Testis (tissue), 2 donors: ENCODE measurements around the gene SGF29.

Experiments
- CTCF ChIP-seq, 3 experiments: fragments of 450-650 bp in 2 of 3; fragments of 200-600 bp in 1 of 3; sonication (generic) in 1 of 3; IDR thresholded peaks; one replicate each; pipeline ENCODE4 v1.5.1; 2016 to 2019; ENCODE audit warnings: antibody characterized with exemption in 3 of 3, mild to moderate bottlenecking in 2 of 3, moderate library complexity in 1 of 3
- POLR2A ChIP-seq: fragments of 450-650 bp; IDR thresholded peaks from one replicate; pipeline ENCODE4 v1.6.1; 2017; ENCODE audit warnings: antibody characterized with exemption, mild to moderate bottlenecking, moderate library complexity

- TF ChIP-seq POLR2A (no peak), CTCF (IDR thresholded peaks at IDR 0.05) (no peak)
Measured at GRCh38 chr16:28607116-28607623, 53.5 kb downstream of the SGF29 start.
